GM12873 (cell line): ENCODE data around the gene SLC6A1.

ENCODE experiments used
- CTCF ChIP-seq: IDR thresholded peaks from 2 replicates; pipeline ENCODE4 v1.5.1; 2012; ENCODE audit warnings: low read depth, mild to moderate bottlenecking, moderate library complexity, low read length, control low read depth; ENCODE audit not compliant: insufficient read depth; ENCODE audit errors: missing control alignments

SLC6A1 gene

DNA sequence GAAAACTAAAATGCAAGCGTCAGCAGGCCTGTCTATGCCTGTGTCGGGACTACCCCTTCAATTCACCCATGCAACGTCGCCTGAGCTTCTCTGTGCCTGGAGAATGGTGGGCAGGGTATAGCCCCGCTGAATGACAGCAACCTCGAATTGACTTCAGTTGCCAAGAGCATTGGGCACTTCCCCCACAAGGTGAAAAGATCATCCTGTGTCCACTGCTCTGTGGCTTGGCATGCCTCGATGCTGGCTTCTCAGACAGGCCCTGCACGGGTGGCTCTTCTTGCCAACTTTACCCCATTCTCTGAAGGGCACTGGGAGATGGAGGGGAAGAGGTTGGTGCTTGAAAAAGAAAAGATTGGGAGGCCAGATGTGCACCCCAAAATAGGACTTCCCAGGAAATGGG lies 3.3 kb downstream of the SLC6A1 start:
- TF ChIP-seq CTCF: no peak

DNA sequence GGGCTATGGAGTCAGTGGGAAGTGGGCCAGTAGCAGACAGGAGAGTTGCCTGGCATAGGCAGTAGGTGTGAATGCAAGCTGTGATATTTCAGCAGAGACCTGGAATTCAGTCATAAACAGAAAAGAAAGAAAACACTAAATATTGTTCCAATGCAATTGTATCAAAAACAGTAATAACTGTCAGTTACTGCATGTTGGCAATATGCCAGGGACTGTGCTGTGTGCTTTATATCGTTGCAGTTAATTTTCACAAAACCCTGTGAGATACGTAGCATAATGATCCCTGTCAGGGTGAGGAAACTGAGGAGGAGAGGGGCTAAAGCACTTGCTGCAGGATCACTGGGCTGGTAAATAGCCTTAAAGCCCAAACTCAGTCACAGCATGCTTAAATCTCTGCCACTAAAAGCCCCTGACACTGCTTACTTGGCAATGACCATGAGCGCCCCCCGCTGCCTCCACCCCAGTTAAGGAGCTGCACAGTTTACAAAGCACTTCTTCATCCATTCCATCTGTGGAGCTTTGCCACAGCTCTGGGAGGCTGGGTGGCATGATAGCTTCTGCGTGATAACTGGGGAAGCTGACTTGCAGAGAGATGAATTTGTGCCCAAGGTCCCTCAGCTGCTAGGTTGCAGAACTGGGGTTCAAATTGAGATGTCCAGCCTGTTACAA lies 3.9 kb downstream of the SLC6A1 start:
- TF ChIP-seq CTCF: no peak

DNA sequence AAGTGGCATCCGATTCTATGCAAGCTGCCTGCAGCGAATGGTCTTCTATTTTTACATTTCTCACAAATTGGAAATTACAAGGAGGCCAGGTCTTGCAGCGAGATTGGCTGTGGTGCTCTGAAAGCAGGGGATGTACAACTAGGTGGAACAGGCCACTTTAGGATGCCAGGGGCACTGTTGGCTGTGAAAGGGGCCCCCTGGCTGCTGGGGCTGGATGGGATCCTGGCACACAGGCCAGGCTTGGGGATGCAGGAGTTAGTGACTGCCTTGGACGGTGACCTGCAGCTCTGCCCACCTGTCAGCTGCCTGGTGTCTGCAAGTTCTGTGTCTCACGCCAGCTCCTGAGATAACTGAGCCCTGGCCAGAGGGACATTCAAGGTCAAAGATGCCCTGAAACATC lies 4.6 kb downstream of the SLC6A1 start:
- no peak for TF ChIP-seq CTCF

DNA sequence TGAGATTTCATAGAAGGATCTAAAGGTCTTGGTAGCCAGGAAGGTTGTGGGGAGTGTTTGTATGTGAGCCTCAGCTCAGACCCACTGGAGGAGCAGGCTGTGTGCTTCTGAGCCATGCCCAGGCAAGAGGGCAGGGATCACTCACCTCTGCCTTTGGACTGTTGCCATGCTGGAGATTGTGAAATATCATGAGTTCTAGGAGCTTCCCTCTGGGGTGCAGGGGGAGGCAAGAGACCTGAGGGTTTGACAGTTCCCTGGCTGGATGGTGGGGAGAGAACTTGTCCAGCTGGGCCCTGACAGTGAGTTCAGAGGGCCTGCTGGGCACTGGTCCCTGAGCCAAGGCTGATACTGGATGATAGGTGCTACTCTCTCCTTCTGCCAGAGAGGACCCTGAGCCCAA lies 6.0 kb downstream of the SLC6A1 start:
- no peak for TF ChIP-seq CTCF

- no peak for TF ChIP-seq CTCF
Measured at GRCh38 chr3:10999221-11000107, 6.9 kb downstream of the SLC6A1 start.

DNA sequence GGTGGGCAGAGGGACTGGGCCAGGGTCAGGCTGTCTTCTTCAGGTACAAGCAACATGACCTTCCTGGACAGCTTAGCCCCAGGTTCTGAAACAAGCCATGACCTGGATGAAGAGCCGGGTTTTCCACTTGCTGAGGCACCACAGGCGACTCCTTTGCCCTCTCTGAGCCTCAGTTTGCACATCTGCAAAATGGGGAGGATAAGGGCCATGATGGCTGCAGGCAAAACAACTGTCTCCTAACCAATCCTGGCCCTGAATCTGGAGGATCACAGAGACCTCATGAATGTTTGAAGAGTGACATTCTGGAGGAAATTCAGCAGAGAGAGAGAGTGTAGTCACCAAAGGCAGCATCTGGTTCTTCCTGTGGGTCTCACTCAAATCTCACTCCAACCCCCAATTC lies 8.0 kb downstream of the SLC6A1 start:
- TF ChIP-seq CTCF: no peak

DNA sequence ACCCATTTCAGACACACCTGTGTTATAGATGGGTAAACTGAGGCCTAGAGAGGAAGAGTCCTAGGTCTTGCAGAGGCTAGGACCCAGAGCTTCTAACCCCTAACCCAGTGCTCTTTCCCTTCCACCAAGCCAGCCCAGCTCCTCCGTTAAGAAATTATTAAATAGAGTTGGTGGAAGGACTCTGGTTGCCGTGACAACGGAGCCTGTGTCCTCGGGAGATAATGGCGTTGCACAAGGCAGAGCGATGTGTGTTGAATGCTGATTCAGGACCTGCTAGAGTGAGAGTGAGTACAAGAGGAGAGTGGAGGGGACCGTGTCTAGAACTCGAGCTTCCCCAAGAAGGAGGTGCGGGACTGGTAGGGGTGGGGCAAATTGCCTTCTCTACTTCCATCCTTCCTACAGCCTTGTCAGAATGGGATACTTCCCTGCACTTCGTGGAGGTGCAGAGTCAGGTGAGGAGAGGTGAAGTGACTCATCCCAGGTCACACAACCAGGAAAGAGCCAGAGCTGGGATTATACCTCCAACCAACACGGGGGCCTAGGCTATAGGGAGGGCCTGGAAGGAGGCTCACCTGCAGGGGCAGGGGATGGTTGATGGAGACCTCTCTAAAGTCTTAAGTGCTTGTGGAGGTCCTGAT lies 8.6 kb downstream of the SLC6A1 start:
- TF ChIP-seq CTCF: no peak
